Spleen (tissue), 11 donors: Measurements from ENCODE around the gene LSS. TPM values are rescaled to one million over a fixed set of nuclear protein-coding genes. Genes with fewer than 3 reads are reported as not detected.
"Not testable (repeated sequence)": the region's sequence is repeated elsewhere in the genome, so short reads cannot be mapped to it uniquely, and the experiment has no call there.

Experiments used
- DNase-seq: peaks from one replicate; pipeline ENCODE4 v3.0.0-alpha.2; 2020
- H3K27ac ChIP-seq, 8 donors: fragments of 200-600 bp; sonication (generic) in 7 of 8; 1 replicate in 4 of 8; 2 replicates in 4 of 8; pipeline versions ENCODE4 v1.5.0 to v1.8.0; 2016 to 2021; ENCODE audit warnings: inconsistent platforms in 4 of 8, mild to moderate bottlenecking in 4 of 8, moderate library complexity in 1 of 8
- H3K27me3 ChIP-seq, 7 donors: fragments of 200-600 bp; sonication (generic) in 6 of 7; replicated peaks in 1 of 7; 1 replicate in 4 of 7; 2 replicates in 3 of 7; pipeline versions ENCODE4 v1.5.0 to v1.8.0; 2016 to 2021; ENCODE audit warnings: inconsistent platforms in 3 of 7, mild to moderate bottlenecking in 1 of 7
- H3K36me3 ChIP-seq, 6 donors: fragments of 200-600 bp; sonication (generic) in 5 of 6; 1 replicate in 4 of 6; 2 replicates in 2 of 6; pipeline versions ENCODE4 v1.5.0 to v1.8.0; 2016 to 2021; ENCODE audit warnings: inconsistent platforms in 2 of 6
- H3K4me1 ChIP-seq, 6 donors: fragments of 200-600 bp; sonication (generic) in 5 of 6; 1 replicate in 3 of 6; 2 replicates in 3 of 6; pipeline versions ENCODE4 v1.5.0 to v1.8.0; 2016 to 2021; ENCODE audit warnings: inconsistent platforms in 3 of 6
- H3K4me3 ChIP-seq, 8 donors: fragments of 200-600 bp; sonication (generic) in 7 of 8; 1 replicate in 4 of 8; 2 replicates in 4 of 8; pipeline versions ENCODE4 v1.5.0 to v1.8.0; 2016 to 2021; ENCODE audit warnings: inconsistent platforms in 4 of 8, mild to moderate bottlenecking in 4 of 8, moderate library complexity in 2 of 8
- H3K9me3 ChIP-seq, 8 donors: fragments of 200-600 bp; sonication (generic) in 7 of 8; 1 replicate in 4 of 8; 2 replicates in 4 of 8; pipeline versions ENCODE4 v1.5.0 to v1.8.0; 2016 to 2021; ENCODE audit warnings: inconsistent platforms in 4 of 8
- POLR2A ChIP-seq, 3 donors: fragments of 450-650 bp; IDR thresholded peaks; one replicate each; pipeline ENCODE4 v1.5.1; 2017; ENCODE audit warnings: antibody characterized with exemption in 3 of 3, mild to moderate bottlenecking in 1 of 3
- POLR2AphosphoS5 ChIP-seq, 3 donors: sonication (generic); formaldehyde crosslinking; IDR thresholded peaks; one replicate each; pipeline ENCODE4 v1.5.1; 2017; ENCODE audit warnings: antibody characterized with exemption in 3 of 3
- WGBS, 5 donors: extraction: QIAGEN DNeasy Blood & Tissue Kit in 3 of 5; methylation state at CpG; one replicate each; pipeline versions ENCODE4 v1.1.5 to v1.1.7; 2013 to 2018; 5-methylcytosine and 5-hydroxymethylcytosine counted together
- intact Hi-C: fragments of 100-400 bp; cut with DNase I; formaldehyde crosslinking; loops from one replicate; pipeline ENCODE4 v1.15.0; 2023; ENCODE audit warnings: low total_unique reads
- polyA plus RNA-seq, 3 donors: library from polyadenylated mRNA; stranded (reverse); fragments of 200-250 nt; gene quantifications; one replicate each; pipeline ENCODE4 v1.2.1, GENCODE V29; 2013
- total RNA-seq, 7 donors: library from RNA; depleted of rRNA in 3 of 7; stranded (reverse); fragments of >200 nt in 3 of 7; fragmentation: NEBNext Ultra II Directional in 4 of 7; extraction: Animal tissue kit (Norgen Biotek cat#: 25700) in 4 of 7; gene quantifications; one replicate each; pipeline versions ENCODE4 v1.1.0 to v1.2.1, GENCODE V29; 2016 to 2021
- TF ChIP-seq, protein P1 (sequence below), 11 experiments: fragments of 200-600 bp in 7 of 11; fragments of 450-650 bp in 4 of 11; sonication (generic) in 4 of 11; IDR thresholded peaks in 8 of 11; conservative IDR thresholded peaks in 3 of 11; 1 replicate in 7 of 11; 2 replicates in 4 of 11; pipeline versions ENCODE4 v1.4.0 to v1.8.0; 2016 to 2021; ENCODE audit warnings: antibody characterized with exemption in 11 of 11, inconsistent platforms in 4 of 11, mild to moderate bottlenecking in 1 of 11
- donor health status: healthy with polysubstance abuse.
- donor health status: DM: no; HTN: no; CAD: no; lungs with moderate emphysema.
- donor health status: DM: no; HTN: no; CAD: no.
- donor health status: Bipolar disorder and iron deficiency.
- donor health status: healthy.
- donor health status: DM: no; HTN: no; CAD: no.
- donor health status: DM: yes; HTN: yes; CAD: no.

LSS gene
- total and polyA plus RNA-seq, 10 donors, result 6.3 to 31.2 (median 24.5) TPM

DNA sequence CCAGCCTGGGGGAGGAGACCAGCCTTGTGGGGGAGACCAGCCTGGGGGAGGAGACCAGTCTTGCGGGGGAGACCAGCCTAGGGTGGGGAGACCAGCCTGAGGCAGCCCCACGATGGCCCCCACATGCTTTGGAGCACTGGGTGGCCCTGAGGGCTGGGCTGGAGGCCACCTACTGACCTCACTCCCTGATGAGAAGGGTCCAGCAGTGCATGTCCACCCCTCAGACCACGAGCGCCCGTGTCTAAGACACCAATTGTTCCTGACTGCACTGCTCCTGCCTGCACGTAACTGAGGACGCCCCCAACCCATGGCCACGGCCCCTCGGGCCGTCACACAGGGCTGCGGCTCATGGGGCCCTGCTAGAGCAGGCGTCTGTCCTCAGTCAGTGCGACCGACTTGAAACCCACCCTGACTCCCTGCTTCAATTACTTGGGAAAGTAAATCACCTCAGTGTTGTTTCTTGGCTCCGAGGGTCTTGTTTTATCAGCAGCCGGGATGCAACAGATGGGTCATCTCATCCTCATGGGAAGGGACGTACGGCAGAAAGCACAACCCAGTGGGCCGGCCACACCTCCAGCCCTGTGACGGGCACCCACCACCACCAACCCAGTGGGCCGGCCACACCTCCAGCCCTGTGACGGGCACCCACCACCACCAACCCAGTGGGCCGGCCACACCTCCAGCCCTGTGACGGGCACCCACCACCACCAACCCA, 44.5 kb downstream of the LSS start, which contains the start of gene SPATC1L:
TSS of gene SPATC1L (minus strand) at position 550 of the 715 bp plus-strand sequence. CDS start 1,643 bp downstream, outside the sequence.
- H3K27me3 ChIP-seq, result peaks cover 0 to 7% (median 0%) of the 10 kb centered on the region in 7 donors
- DNase-seq, result peak; percentile 83
- H3K9me3 ChIP-seq, result no peaks in the 10 kb centered on the region
- peak within 1 kb of the TSS; percentile 70 to 89 (median 82) for H3K27ac ChIP-seq
- TF ChIP-seq, protein P1, sequence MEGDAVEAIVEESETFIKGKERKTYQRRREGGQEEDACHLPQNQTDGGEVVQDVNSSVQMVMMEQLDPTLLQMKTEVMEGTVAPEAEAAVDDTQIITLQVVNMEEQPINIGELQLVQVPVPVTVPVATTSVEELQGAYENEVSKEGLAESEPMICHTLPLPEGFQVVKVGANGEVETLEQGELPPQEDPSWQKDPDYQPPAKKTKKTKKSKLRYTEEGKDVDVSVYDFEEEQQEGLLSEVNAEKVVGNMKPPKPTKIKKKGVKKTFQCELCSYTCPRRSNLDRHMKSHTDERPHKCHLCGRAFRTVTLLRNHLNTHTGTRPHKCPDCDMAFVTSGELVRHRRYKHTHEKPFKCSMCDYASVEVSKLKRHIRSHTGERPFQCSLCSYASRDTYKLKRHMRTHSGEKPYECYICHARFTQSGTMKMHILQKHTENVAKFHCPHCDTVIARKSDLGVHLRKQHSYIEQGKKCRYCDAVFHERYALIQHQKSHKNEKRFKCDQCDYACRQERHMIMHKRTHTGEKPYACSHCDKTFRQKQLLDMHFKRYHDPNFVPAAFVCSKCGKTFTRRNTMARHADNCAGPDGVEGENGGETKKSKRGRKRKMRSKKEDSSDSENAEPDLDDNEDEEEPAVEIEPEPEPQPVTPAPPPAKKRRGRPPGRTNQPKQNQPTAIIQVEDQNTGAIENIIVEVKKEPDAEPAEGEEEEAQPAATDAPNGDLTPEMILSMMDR (IDR thresholded peaks at IDR 0.05 in 8 of 11, conservative IDR thresholded peaks at IDR 0.05 in 3 of 11), result no peak
- TF ChIP-seq POLR2AphosphoS5 (IDR thresholded peaks at IDR 0.05), result no peak
- TF ChIP-seq POLR2A (IDR thresholded peaks at IDR 0.05), result no peak
- peaks cover 0 to 33% (median 2%) of the 10 kb centered on the region in 6 donors for H3K4me1 ChIP-seq
- H3K4me3 ChIP-seq, result peak within 1 kb of the TSS; percentile 36 to 81 (median 58)
- H3K36me3 ChIP-seq, result peaks cover 0 to under 1% (median 0%) of the 10 kb centered on the region in 6 donors
- WGBS, 5 donors, result 1 to 65% (median 8%) methylated on average over 18 to 21 of the region's 24 CpGs
- intact Hi-C loops, result no loop called here

DNA sequence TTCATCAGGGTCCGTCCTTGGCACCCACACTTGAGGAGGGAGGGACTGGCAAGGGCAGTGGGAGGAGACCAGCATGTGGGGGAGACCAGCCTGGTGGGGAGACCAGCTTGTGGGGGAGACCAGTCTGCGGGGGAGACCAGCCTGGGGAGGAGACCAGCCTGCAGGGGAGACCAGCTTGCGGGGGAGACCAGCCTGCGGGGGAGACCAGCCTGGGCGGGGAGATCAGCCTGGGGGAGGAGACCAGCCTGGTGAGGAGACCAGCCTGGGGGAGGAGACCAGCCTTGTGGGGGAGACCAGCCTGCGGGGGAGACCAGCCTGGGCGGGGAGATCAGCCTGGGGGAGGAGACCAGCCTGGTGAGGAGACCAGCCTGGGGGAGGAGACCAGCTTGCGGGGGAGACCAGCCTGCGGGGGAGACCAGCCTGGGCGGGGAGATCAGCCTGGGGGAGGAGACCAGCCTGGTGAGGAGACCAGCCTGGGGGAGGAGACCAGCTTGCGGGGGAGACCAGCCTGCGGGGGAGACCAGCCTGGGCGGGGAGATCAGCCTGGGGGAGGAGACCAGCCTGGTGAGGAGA, 45.2 kb downstream of the LSS start:
- H3K36me3 ChIP-seq, H3K9me3 ChIP-seq, H3K27me3 ChIP-seq, DNase-seq, intact Hi-C loops: not testable (repeated sequence)
- Histone ChIP-seq H3K4me1 (peaks cover 0 to 31% (median 2%) of the 10 kb centered on the region in 6 donors), H3K27ac (peak overlapping the region in 2 of 8 donors; percentile 17 to 30), H3K4me3 (peak overlapping the region in 3 of 8 donors; percentile 58 to 81 (median 79))
- WGBS, 5 donors, result 25 to 51% (median 41%) methylated on average over 2 to 7 of the region's 13 CpGs

DNA sequence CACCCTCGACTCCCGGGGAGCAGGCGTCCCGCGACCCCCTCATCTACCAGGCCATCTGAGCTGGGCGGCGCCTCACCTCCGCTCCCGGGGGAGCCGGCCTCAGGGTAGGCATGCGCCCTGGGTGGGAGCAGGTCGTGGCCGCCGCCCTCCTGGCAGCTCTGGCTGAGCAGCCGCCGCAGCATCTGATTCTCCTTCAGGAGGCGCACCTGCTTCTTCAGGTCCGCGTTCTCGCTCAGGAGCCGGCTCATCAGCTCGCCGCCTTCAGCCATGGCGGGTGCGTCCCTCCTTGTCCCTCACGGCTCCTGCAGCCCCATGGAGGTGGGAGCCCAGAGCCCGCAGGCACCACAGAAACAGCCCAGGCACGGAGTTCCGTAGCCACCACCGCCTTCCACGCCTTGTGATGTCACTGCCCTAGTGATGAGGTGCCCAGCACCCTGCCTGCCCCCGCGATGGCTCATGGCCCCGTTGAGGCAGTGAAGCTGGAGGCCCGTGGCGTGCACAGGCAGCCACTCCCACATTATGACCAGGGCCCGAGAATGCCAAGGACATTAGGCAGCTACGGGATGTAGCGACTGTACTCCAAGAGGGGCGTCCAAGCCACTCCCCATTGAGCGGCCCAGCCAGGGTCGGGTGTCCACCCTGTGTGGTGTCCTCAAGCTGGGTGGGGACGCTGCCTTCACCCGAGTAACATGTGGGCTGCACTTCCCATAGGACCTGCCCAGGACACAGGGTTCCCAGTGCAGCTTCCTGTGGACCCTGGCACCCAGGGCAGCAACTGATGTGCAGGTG, 45.8 kb downstream of the LSS start:
- Histone ChIP-seq H3K4me1 (peaks cover 0 to 25% (median 2%) of the 10 kb centered on the region in 6 donors), H3K27ac (peak overlapping the region in 2 of 8 donors; percentile 17 to 30), H3K4me3 (no peak overlapping the region), H3K9me3 (peaks cover 0 to 2% (median 0%) of the 10 kb centered on the region in 8 donors), H3K36me3 (no peaks in the 10 kb centered on the region), H3K27me3 (peaks cover 0 to 7% (median 0%) of the 10 kb centered on the region in 7 donors)
- 84 to 94% (median 88%) methylated on average over 32 to 44 of the region's 44 CpGs for WGBS, 5 donors
- TF ChIP-seq POLR2AphosphoS5 (IDR thresholded peaks at IDR 0.05) (no peak), POLR2A (IDR thresholded peaks at IDR 0.05) (no peak)
- TF ChIP-seq, protein P1 (IDR thresholded peaks at IDR 0.05 in 8 of 11, conservative IDR thresholded peaks at IDR 0.05 in 3 of 11), result no peak
- DNase-seq, result peak; percentile 83
- intact Hi-C loops, result no loop called here

DNA sequence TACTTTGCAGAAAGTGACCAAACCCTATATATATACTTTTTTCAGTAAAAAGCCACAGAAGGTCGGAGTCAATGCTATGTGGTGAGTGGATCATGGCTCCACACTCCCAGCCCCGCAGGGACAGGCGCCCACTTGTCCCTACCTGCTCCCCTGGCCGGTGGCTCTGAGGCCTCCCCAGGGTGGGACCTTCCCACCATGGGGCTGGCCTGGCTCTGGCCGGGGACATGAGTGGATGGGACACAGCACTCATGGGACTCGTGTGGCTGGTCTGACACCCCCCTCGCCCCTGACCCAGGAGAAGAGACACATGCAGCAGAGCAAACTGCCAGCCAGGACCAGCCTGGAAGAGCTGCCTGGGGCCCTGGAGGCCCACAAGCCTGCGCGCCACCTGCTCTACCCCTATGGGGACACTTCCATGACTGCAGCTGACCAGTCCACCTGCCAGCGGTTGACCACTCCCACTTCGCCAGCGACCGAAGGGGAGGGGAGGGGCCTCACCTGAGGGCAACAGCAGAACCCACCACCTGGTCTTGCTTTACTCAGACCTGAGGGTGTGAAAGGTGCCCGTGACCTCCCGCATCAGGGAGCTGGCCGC, 46.5 kb downstream of the LSS start:
- TF ChIP-seq POLR2A (IDR thresholded peaks at IDR 0.05) (no peak), POLR2AphosphoS5 (IDR thresholded peaks at IDR 0.05) (no peak)
- TF ChIP-seq, protein P1 (IDR thresholded peaks at IDR 0.05 in 8 of 11, conservative IDR thresholded peaks at IDR 0.05 in 3 of 11), result no peak
- H3K36me3 ChIP-seq, result no peaks in the 10 kb centered on the region
- H3K27ac ChIP-seq, result no peak overlapping the region
- peaks cover 0 to 7% (median 0%) of the 10 kb centered on the region in 7 donors for H3K27me3 ChIP-seq
- 86 to 90% (median 90%) methylated on average over 11 to 16 of the region's 16 CpGs for WGBS, 5 donors
- intact Hi-C loops, result no loop called here
- DNase-seq, result peak; percentile 75
- H3K4me3 ChIP-seq, result no peak overlapping the region
- H3K4me1 ChIP-seq, result peaks cover 0 to 25% (median 2%) of the 10 kb centered on the region in 6 donors
- peaks cover 0 to 9% (median 0%) of the 10 kb centered on the region in 8 donors for H3K9me3 ChIP-seq
